ENCODE results near the gene EPB41L4A.
"Not testable (repeated sequence)": the region's sequence is repeated elsewhere in the genome, so short reads cannot be mapped to it uniquely, and the experiment has no call there.

DNA sequence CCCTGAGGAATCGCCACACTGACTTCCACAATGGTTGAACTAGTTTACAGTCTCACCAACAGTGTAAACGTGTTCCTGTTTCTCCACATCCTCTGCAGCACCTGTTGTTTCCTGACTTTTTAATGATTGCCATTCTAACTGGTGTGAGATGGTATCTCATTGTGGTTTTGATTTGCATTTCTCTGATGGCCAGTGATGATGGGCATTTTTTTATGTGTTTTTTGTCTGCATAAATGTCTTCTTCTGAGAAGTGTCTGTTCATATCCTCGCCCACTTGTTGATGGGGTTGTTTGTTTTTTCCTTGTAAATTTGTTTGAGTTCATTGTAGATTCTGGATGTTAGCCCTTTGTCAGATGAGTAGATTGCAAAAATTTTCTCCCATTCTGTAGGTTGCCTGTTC, 7.1 kb upstream of the EPB41L4A start:
- TF ChIP-seq, protein P1, sequence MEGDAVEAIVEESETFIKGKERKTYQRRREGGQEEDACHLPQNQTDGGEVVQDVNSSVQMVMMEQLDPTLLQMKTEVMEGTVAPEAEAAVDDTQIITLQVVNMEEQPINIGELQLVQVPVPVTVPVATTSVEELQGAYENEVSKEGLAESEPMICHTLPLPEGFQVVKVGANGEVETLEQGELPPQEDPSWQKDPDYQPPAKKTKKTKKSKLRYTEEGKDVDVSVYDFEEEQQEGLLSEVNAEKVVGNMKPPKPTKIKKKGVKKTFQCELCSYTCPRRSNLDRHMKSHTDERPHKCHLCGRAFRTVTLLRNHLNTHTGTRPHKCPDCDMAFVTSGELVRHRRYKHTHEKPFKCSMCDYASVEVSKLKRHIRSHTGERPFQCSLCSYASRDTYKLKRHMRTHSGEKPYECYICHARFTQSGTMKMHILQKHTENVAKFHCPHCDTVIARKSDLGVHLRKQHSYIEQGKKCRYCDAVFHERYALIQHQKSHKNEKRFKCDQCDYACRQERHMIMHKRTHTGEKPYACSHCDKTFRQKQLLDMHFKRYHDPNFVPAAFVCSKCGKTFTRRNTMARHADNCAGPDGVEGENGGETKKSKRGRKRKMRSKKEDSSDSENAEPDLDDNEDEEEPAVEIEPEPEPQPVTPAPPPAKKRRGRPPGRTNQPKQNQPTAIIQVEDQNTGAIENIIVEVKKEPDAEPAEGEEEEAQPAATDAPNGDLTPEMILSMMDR (IDR thresholded peaks at IDR 0.05) = not testable (repeated sequence)
- not testable (repeated sequence) for TF ChIP-seq POLR2A (IDR thresholded peaks at IDR 0.05)

All from body of pancreas (tissue), 4 donors.